Glutamatergic neuron (in vitro differentiated cells): ENCODE results near the gene LIPJ. TPM values are rescaled to one million over a fixed set of nuclear protein-coding genes. Genes with fewer than 3 reads are reported as not detected.

Experiments
- DNase-seq: peaks from one replicate; pipeline ENCODE4 v3.0.0; 2022
- H3K27ac Mint-ChIP-seq: one replicate; pipeline ENCODE4 v1.8.0; 2020; ENCODE audit warnings: mild to moderate bottlenecking, mixed read lengths, inconsistent platforms; ENCODE audit not compliant: unreplicated experiment
- H3K27me3 Mint-ChIP-seq: one replicate; pipeline ENCODE4 v1.8.0; 2020; ENCODE audit warnings: mild to moderate bottlenecking, moderate library complexity, mixed read lengths, inconsistent platforms; ENCODE audit not compliant: unreplicated experiment
- H3K36me3 Mint-ChIP-seq: one replicate; pipeline ENCODE4 v1.8.0; 2020; ENCODE audit warnings: mild to moderate bottlenecking, mixed read lengths, inconsistent platforms; ENCODE audit not compliant: unreplicated experiment
- H3K4me1 Mint-ChIP-seq: one replicate; pipeline ENCODE4 v1.8.0; 2020; ENCODE audit warnings: mild to moderate bottlenecking, low read depth, mixed read lengths, inconsistent platforms; ENCODE audit not compliant: unreplicated experiment
- H3K4me3 Mint-ChIP-seq: one replicate; pipeline ENCODE4 v1.8.0; 2020; ENCODE audit warnings: mild to moderate bottlenecking, mixed read lengths, inconsistent platforms; ENCODE audit not compliant: unreplicated experiment
- H3K9me3 Mint-ChIP-seq: one replicate; pipeline ENCODE4 v1.8.0; 2020; ENCODE audit warnings: mild to moderate bottlenecking, moderate library complexity, mixed read lengths, inconsistent platforms; ENCODE audit not compliant: unreplicated experiment
- CTCF ChIP-seq: fragments of 200-600 bp; sonication (generic); IDR thresholded peaks from one replicate; pipeline ENCODE4 v1.5.0; 2021; ENCODE audit not compliant: partially characterized antibody, unreplicated experiment
- long read RNA-seq: library from polyadenylated mRNA; unstranded; transcript quantifications from one replicate; pipeline ENCODE4 v2.0.0, GENCODE V29; 2020; ENCODE audit not compliant: unreplicated experiment
- total RNA-seq: library from RNA; stranded (reverse); fragmentation: NEBNext Ultra II Directional; extraction: Animal tissue kit (Norgen Biotek cat#: 25700); gene quantifications from one replicate; pipeline ENCODE4 v1.2.1, GENCODE V29; 2021; ENCODE audit not compliant: unreplicated experiment

LIPJ gene
- 0.22 TPM for total RNA-seq
- long read RNA-seq: 0 reads

GRCh38 chr10:88586462-88586861 lies at the start of gene LIPJ:
LIPJ (plus strand) TSS chr10:88586762; CDS start chr10:88590688, 3,926 bp downstream.
- peaks cover 4% of the 10 kb centered on the region for H3K4me1 Mint-ChIP-seq
- peaks cover 2% of the 10 kb centered on the region for H3K9me3 Mint-ChIP-seq
- no peak for TF ChIP-seq CTCF
- H3K27me3 Mint-ChIP-seq: no peaks in the 10 kb centered on the region
- no peak for DNase-seq
- H3K27ac Mint-ChIP-seq: no peak within 1 kb of the TSS
- H3K36me3 Mint-ChIP-seq: no peaks in the 10 kb centered on the region
- no peak within 1 kb of the TSS for H3K4me3 Mint-ChIP-seq

- H3K36me3 Mint-ChIP-seq: no peaks in the 10 kb centered on the region
- H3K4me1 Mint-ChIP-seq: no peaks in the 10 kb centered on the region
- H3K4me3 Mint-ChIP-seq: no peak overlapping the region
- TF ChIP-seq CTCF: no peak
- no peak for DNase-seq
- no peak overlapping the region for H3K27ac Mint-ChIP-seq
- no peaks in the 10 kb centered on the region for H3K27me3 Mint-ChIP-seq
- H3K9me3 Mint-ChIP-seq: no peaks in the 10 kb centered on the region
Measured at GRCh38 chr10:88537322-88537721, 49.2 kb upstream of the LIPJ start.

GRCh38 chr10:88538048-88538447 lies 48.5 kb upstream of the LIPJ start:
- peaks cover under 1% of the 10 kb centered on the region for H3K9me3 Mint-ChIP-seq
- no peak overlapping the region for H3K4me3 Mint-ChIP-seq
- TF ChIP-seq CTCF: no peak
- peaks cover under 1% of the 10 kb centered on the region for H3K27me3 Mint-ChIP-seq
- DNase-seq: no peak
- H3K4me1 Mint-ChIP-seq: no peaks in the 10 kb centered on the region
- H3K36me3 Mint-ChIP-seq: no peaks in the 10 kb centered on the region
- no peak overlapping the region for H3K27ac Mint-ChIP-seq

- DNase-seq: no peak
- Mint-ChIP-seq H3K27ac (no peak overlapping the region), H3K4me3 (no peak overlapping the region), H3K27me3 (peaks cover 1% of the 10 kb centered on the region), H3K9me3 (peaks cover 2% of the 10 kb centered on the region), H3K36me3 (no peaks in the 10 kb centered on the region), H3K4me1 (no peaks in the 10 kb centered on the region)
- no peak for TF ChIP-seq CTCF
Measured at GRCh38 chr10:88540351-88540750, 46.2 kb upstream of the LIPJ start.

- no peak for DNase-seq
- no peaks in the 10 kb centered on the region for H3K36me3 Mint-ChIP-seq
- no peak overlapping the region for H3K4me3 Mint-ChIP-seq
- peaks cover 2% of the 10 kb centered on the region for H3K9me3 Mint-ChIP-seq
- H3K4me1 Mint-ChIP-seq: no peaks in the 10 kb centered on the region
- peaks cover 1% of the 10 kb centered on the region for H3K27me3 Mint-ChIP-seq
- no peak overlapping the region for H3K27ac Mint-ChIP-seq
- TF ChIP-seq CTCF: no peak
Measured at GRCh38 chr10:88541116-88541626, 45.4 kb upstream of the LIPJ start.
